Keratinocyte (primary cell): ENCODE results near the gene TFG. TPM values are rescaled to one million over a fixed set of nuclear protein-coding genes. Genes with fewer than 3 reads are reported as not detected.

ENCODE experiments used
- DNase-seq: peaks from one replicate; pipeline ENCODE4 v3.0.0-alpha.2; 2011; ENCODE audit warnings: low read depth, missing footprints, low spot score
- FAIRE-seq: peaks from 2 replicates; lab custom pipeline; 2011; peaks lifted over from hg19 to GRCh38; lab: Jason Lieb, UNC
- H2AFZ ChIP-seq: 2 replicates; pipeline ENCODE4 v1.6.0; 2012; ENCODE audit warnings: low read length, control low read depth, inconsistent platforms; ENCODE audit not compliant: control insufficient read depth
- H3K27ac ChIP-seq: 2 replicates; pipeline ENCODE4 v1.5.1; 2011; ENCODE audit warnings: low read length; ENCODE audit not compliant: control insufficient read depth, insufficient read depth
- H3K27me3 ChIP-seq: 3 replicates; pipeline ENCODE4 v1.6.0; 2011; ENCODE audit warnings: low read length; ENCODE audit not compliant: control insufficient read depth, insufficient read depth; ENCODE audit errors: extremely low read depth
- H3K36me3 ChIP-seq, 2 experiments: 2 replicates in 1 of 2; 3 replicates in 1 of 2; pipeline ENCODE4 v1.5.1; 2011; ENCODE audit warnings: low read length in 2 of 2, mild to moderate bottlenecking in 1 of 2; ENCODE audit not compliant: control insufficient read depth in 2 of 2, insufficient read depth in 2 of 2; ENCODE audit errors: extremely low read depth in 1 of 2
- H3K4me1 ChIP-seq: 3 replicates; pipeline ENCODE4 v1.5.1; 2011; ENCODE audit warnings: low read length; ENCODE audit not compliant: control insufficient read depth, insufficient read depth; ENCODE audit errors: extremely low read depth
- H3K4me2 ChIP-seq: 3 replicates; pipeline ENCODE4 v1.6.0; 2011; ENCODE audit warnings: low read depth, low read length; ENCODE audit not compliant: control insufficient read depth, insufficient read depth; ENCODE audit errors: extremely low read depth
- H3K4me3 ChIP-seq, 3 experiments: fragments of 200-600 bp in 1 of 3; sonication (generic) in 1 of 3; 2 replicates in 2 of 3; 3 replicates in 1 of 3; pipeline ENCODE4 v1.5.1; 2011 to 2016; ENCODE audit warnings: low read length in 3 of 3, mild to moderate bottlenecking in 3 of 3, control low read depth in 2 of 3, inconsistent platforms in 1 of 3, low read depth in 1 of 3, mixed read lengths in 1 of 3, mixed run types in 1 of 3, moderate library complexity in 1 of 3; ENCODE audit not compliant: control insufficient read depth in 2 of 3, insufficient read depth in 2 of 3; ENCODE audit errors: extremely low read depth in 1 of 3
- H3K79me2 ChIP-seq: 2 replicates; pipeline ENCODE4 v1.6.0; 2012; ENCODE audit warnings: low read length; ENCODE audit not compliant: control insufficient read depth, insufficient read depth
- H3K9ac ChIP-seq: 3 replicates; pipeline ENCODE4 v1.6.0; 2011; ENCODE audit warnings: low read length; ENCODE audit not compliant: control insufficient read depth, insufficient read depth; ENCODE audit errors: extremely low read depth
- H3K9me1 ChIP-seq: 3 replicates; pipeline ENCODE4 v1.6.0; 2011; ENCODE audit warnings: low read length; ENCODE audit not compliant: control insufficient read depth, insufficient read depth; ENCODE audit errors: extremely low read depth
- H3K9me3 ChIP-seq: 2 replicates; pipeline ENCODE4 v1.5.1; 2012; ENCODE audit warnings: low read depth, low read length; ENCODE audit not compliant: control insufficient read depth
- H4K20me1 ChIP-seq: 3 replicates; pipeline ENCODE4 v1.6.0; 2011; ENCODE audit warnings: low read length; ENCODE audit not compliant: control insufficient read depth, insufficient read depth; ENCODE audit errors: extremely low read depth
- CTCF ChIP-seq, 3 experiments: IDR thresholded peaks in 1 of 3; conservative IDR thresholded peaks in 1 of 3; optimal IDR thresholded peaks in 1 of 3; 2 replicates in 2 of 3; 3 replicates in 1 of 3; pipeline versions ENCODE3 to v1.5.1; 2011; ENCODE audit warnings: low read length in 3 of 3, mild to moderate bottlenecking in 3 of 3, moderate library complexity in 2 of 3, control low read depth in 1 of 3, inconsistent platforms in 1 of 3; ENCODE audit not compliant: insufficient read depth in 2 of 3; ENCODE audit errors: extremely low read depth in 1 of 3
- EZH2 ChIP-seq: IDR thresholded peaks from one replicate; pipeline ENCODE4 v1.6.1; 2012; ENCODE audit warnings: inconsistent platforms, mild to moderate bottlenecking, low read length, moderate library complexity
- dilution Hi-C: fragments of 300-500 bp; cut with MboI; formaldehyde crosslinking; loops from one replicate; pipeline ENCODE4 v1.7.0; 2020; ENCODE audit warnings: low sequenced_read_pairs; ENCODE audit not compliant: extremely low pct_ligation_motif_present
- polyA plus RNA-seq, 5 experiments: library from polyadenylated mRNA; depleted of rRNA in 3 of 5; stranded (reverse) in 3 of 5; stranded (forward) in 1 of 5; unstranded in 1 of 5; fragments of >200 nt; gene quantifications; 1 replicate in 1 of 5; 2 replicates in 3 of 5; 3 replicates in 1 of 5; pipeline versions ENCODE4 v1.2.1 to v1.2.3, GENCODE V29; 2011 to 2012; ENCODE audit warnings: missing spikeins in 2 of 5, low read depth in 1 of 5, low replicate concordance in 1 of 5

The TFG gene
- polyA plus RNA-seq, 1 donor (not counting 4 experiments of a cell fraction or from before 2014, with no cell fraction given) = 177 TPM

- Histone ChIP-seq H3K36me3 (no peaks in the 10 kb centered on the region), H3K9me3 (no peaks in the 10 kb centered on the region), H2AFZ (peak overlapping the region; percentile 16), H3K4me3 (no peak overlapping the region), H3K9me1 (no peaks in the 10 kb centered on the region), H3K27me3 (no peaks in the 10 kb centered on the region), H3K4me2 (peak overlapping the region; percentile 20), H3K27ac (no peak overlapping the region), H3K4me1 (peaks cover 11% of the 10 kb centered on the region), H3K9ac (no peak overlapping the region), H4K20me1 (no peaks in the 10 kb centered on the region), H3K79me2 (no peaks in the 10 kb centered on the region)
- DNase-seq (no peak), FAIRE-seq (no peak)
- TF ChIP-seq CTCF (optimal IDR thresholded peaks at IDR 0.05 in 1 of 3, IDR thresholded peaks at IDR 0.05 in 1 of 3, conservative IDR thresholded peaks at IDR 0.05 in 1 of 3; ENCODE audit: extremely low read depth in 1 of 3, insufficient read depth in 2 of 3, low read length in 3 of 3) (no peak), EZH2 (no peak)
- dilution Hi-C loops = no loop called here
These were observed 13.1 kb upstream of the TFG start for GRCh38 chr3:100696161-100696560.

- H3K9me3 ChIP-seq = no peaks in the 10 kb centered on the region
- H3K27ac ChIP-seq = no peak overlapping the region
- H3K9ac ChIP-seq = no peak overlapping the region
- dilution Hi-C loops = no loop called here
- no peak for TF ChIP-seq EZH2
- TF ChIP-seq CTCF (optimal IDR thresholded peaks at IDR 0.05 in 1 of 3, IDR thresholded peaks at IDR 0.05 in 1 of 3, conservative IDR thresholded peaks at IDR 0.05 in 1 of 3; ENCODE audit: extremely low read depth in 1 of 3, insufficient read depth in 2 of 3, low read length in 3 of 3) = no peak
- H3K4me1 ChIP-seq = peaks cover 20% of the 10 kb centered on the region
- no peaks in the 10 kb centered on the region for H3K79me2 ChIP-seq
- no peaks in the 10 kb centered on the region for H4K20me1 ChIP-seq
- no peaks in the 10 kb centered on the region for H3K9me1 ChIP-seq
- H3K27me3 ChIP-seq = no peaks in the 10 kb centered on the region
- DNase-seq = no peak
- H2AFZ ChIP-seq = no peak overlapping the region
- H3K4me3 ChIP-seq = no peak overlapping the region
- FAIRE-seq = no peak
- H3K4me2 ChIP-seq = no peak overlapping the region
- no peaks in the 10 kb centered on the region for H3K36me3 ChIP-seq
These were observed 12.1 kb upstream of the TFG start for GRCh38 chr3:100697172-100697571.
